HFFc6 (cell line): ENCODE measurements around the gene WDR93. TPM values are rescaled to one million over a fixed set of nuclear protein-coding genes. Genes with fewer than 3 reads are reported as not detected.
"Not testable (repeated sequence)": the region's sequence is repeated elsewhere in the genome, so short reads cannot be mapped to it uniquely, and the experiment has no call there.

Source experiments
- DNase-seq: peaks from one replicate; pipeline ENCODE4 v3.0.0-alpha.2; 2018
- H3K27ac Mint-ChIP-seq: 2 replicates; pipeline ENCODE4 v1.8.0; 2020; ENCODE audit warnings: mild to moderate bottlenecking, mixed read lengths
- H3K27me3 Mint-ChIP-seq: 2 replicates; pipeline ENCODE4 v1.8.0; 2021; ENCODE audit warnings: mild to moderate bottlenecking, moderate library complexity, mixed read lengths; ENCODE audit not compliant: insufficient read depth
- H3K36me3 Mint-ChIP-seq: 2 replicates; pipeline ENCODE4 v1.8.0; 2021; ENCODE audit warnings: low read depth, mixed read lengths
- H3K4me1 Mint-ChIP-seq: 2 replicates; pipeline ENCODE4 v1.8.0; 2020; ENCODE audit warnings: low read depth, mixed read lengths
- H3K4me3 Mint-ChIP-seq: 2 replicates; pipeline ENCODE4 v1.8.0; 2020; ENCODE audit warnings: mild to moderate bottlenecking, moderate library complexity, mixed read lengths
- H3K9me3 Mint-ChIP-seq: 2 replicates; pipeline ENCODE4 v1.8.0; 2020; ENCODE audit warnings: mild to moderate bottlenecking, mixed read lengths
- total RNA-seq, 6 experiments: library from RNA; stranded (reverse); fragmentation: NEBNext Ultra II Directional; extraction: Animal tissue kit (Norgen Biotek cat#: 25700); gene quantifications; 2 replicates in 1 of 6; 3 replicates in 5 of 6; pipeline ENCODE4 v1.2.3, GENCODE V29; 2021
- TF ChIP-seq, protein P1 (sequence below): fragments of 200-600 bp; sonication (generic); IDR thresholded peaks from 2 replicates; pipeline ENCODE4 v1.5.0; 2021; ENCODE audit warnings: antibody characterized with exemption, mild to moderate bottlenecking

Gene WDR93
- total RNA-seq, 6 experiments from 2014 or later, result 0.21 TPM; not detected in 5

DNA sequence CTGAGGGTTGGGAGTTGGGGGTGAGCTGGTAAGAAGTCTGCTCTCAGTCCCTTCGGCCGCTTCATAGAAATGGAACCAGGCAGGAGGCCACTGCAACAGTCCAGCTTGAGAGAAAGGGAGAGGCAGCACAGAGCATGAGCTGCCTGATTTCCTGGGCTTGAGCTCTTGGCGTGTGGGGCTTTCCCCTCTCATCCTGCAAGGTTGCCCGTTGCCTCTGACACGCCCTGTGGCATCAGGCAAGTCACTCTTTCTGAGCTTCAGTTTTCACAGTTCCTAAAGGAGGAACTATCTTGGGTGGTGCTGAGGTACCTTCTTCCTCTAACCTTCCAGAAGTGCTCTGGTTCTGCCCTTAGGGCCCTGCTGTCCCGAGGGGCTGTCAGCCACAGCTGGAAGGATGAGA, 90.4 kb downstream of the WDR93 start:
- H3K27me3 Mint-ChIP-seq, result peaks cover 5% of the 10 kb centered on the region; the same call in 1 of the 2 replicates
- no peak overlapping the region for H3K4me3 Mint-ChIP-seq
- TF ChIP-seq, protein P1, sequence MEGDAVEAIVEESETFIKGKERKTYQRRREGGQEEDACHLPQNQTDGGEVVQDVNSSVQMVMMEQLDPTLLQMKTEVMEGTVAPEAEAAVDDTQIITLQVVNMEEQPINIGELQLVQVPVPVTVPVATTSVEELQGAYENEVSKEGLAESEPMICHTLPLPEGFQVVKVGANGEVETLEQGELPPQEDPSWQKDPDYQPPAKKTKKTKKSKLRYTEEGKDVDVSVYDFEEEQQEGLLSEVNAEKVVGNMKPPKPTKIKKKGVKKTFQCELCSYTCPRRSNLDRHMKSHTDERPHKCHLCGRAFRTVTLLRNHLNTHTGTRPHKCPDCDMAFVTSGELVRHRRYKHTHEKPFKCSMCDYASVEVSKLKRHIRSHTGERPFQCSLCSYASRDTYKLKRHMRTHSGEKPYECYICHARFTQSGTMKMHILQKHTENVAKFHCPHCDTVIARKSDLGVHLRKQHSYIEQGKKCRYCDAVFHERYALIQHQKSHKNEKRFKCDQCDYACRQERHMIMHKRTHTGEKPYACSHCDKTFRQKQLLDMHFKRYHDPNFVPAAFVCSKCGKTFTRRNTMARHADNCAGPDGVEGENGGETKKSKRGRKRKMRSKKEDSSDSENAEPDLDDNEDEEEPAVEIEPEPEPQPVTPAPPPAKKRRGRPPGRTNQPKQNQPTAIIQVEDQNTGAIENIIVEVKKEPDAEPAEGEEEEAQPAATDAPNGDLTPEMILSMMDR, result no peak
- no peaks in the 10 kb centered on the region for H3K9me3 Mint-ChIP-seq
- no peak for DNase-seq
- peak overlapping the region; percentile 92 for H3K27ac Mint-ChIP-seq
- peaks cover 58% of the 10 kb centered on the region for H3K4me1 Mint-ChIP-seq
- 0 out of 2 replicates have a peak, but pooled peaks cover 8% of the 10 kb centered on the region for H3K36me3 Mint-ChIP-seq

DNA sequence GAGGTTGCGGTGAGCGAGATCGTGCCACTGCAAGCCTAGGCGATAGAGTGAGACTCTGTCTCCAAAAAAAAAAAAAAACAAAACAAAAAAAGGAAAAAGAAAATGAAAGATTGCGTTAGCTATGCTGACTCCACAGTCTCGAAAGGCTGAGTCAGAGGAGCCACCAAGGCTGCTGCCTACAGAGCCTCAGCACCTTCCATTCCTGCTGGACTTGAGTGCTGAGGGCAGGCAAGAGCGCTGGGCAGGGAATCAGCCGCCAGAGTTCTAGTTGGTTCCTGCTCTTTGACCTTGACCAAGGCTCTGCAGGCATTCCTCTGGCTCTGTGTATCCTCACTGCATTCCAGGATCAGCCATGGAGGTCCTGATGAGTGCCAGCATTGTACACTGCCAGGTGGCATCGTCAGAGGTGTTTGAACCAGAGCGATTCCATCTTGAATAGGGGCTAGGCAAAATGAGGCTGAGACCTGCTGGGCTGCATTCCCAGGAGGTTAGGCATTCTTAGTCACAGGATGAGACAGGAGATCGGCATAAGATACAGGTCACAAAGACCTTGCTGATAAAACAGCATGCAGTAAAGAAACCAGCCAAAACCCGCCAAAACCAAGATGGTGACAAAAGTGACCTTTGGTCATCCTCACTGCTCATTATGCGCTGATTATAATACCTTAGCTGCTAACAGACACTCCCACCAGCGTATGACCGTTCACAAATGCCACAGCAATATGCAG, 91.4 kb downstream of the WDR93 start:
- H3K4me3 Mint-ChIP-seq, result peak overlapping the region; percentile 57
- peaks cover 65% of the 10 kb centered on the region for H3K4me1 Mint-ChIP-seq
- H3K9me3 Mint-ChIP-seq, result no peaks in the 10 kb centered on the region
- DNase-seq, result peak; percentile 76
- peak overlapping the region; percentile 92 for H3K27ac Mint-ChIP-seq
- peaks cover 5% of the 10 kb centered on the region; the same call in 1 of the 2 replicates for H3K27me3 Mint-ChIP-seq
- TF ChIP-seq, protein P1, result no peak
- H3K36me3 Mint-ChIP-seq, result 0 out of 2 replicates have a peak, but pooled peaks cover 14% of the 10 kb centered on the region

DNA sequence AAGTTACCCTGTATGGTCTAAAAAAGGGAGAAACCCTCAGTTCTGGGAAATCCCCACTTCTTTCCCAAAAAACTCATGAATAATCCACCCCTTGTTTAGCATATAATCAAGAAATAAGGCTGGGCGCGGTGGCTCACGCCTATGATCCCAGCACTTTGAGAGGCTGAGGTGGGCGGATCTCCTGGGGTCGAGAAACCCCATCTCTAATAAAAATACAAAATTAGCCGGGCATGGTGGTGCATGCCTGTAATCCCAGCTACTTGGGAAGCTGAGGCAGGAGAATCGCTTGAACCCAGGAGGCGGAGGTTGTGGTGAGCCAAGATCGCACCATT, 92.0 kb downstream of the WDR93 start:
- peaks cover 65% of the 10 kb centered on the region for H3K4me1 Mint-ChIP-seq
- not testable (repeated sequence) for DNase-seq, H3K27me3 Mint-ChIP-seq, H3K9me3 Mint-ChIP-seq
- peaks cover 17% of the 10 kb centered on the region for H3K36me3 Mint-ChIP-seq
- peak overlapping the region; percentile 57 for H3K4me3 Mint-ChIP-seq
- H3K27ac Mint-ChIP-seq, result peak overlapping the region; percentile 92

DNA sequence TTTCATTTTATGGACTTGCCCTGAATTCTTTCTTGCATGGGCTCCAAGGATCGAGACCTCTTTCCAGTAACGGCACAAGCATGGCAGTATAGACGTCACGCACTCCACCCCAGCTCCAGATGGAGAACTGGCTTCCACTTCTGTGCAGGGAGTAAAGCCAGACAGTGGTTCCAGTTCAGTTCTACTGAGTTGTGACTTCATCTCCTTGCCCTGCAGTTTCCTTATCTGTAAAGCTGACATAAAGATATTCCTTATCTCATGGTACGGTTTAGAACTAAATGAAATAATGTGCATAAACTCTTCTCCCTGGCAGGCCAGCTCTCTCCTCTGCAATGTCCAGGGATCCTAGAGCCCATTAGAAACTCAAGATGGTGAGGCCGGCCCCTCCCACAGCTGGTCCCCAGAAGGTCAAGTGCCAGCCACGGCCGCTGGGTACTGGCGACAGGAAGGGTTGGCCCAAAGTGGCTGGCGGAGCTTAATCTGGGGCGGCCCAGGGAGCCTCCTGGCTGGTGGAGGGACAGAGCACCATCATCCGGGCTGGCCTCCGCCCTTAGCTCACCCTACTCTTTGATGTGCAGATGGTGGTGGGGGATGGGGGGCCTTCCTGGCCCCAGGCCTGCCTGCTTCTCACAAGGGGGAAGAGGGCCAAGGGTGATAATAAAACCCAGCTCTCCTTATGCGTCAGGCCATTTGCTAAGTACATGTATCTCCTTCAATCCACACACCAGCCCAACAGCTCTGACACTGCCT, 92.7 kb downstream of the WDR93 start:
- H3K27ac Mint-ChIP-seq, result peak overlapping the region; percentile 92
- peak overlapping the region; percentile 41 for H3K4me3 Mint-ChIP-seq
- TF ChIP-seq, protein P1, result no peak
- H3K4me1 Mint-ChIP-seq, result peaks cover 71% of the 10 kb centered on the region
- no peaks in the 10 kb centered on the region for H3K9me3 Mint-ChIP-seq
- H3K36me3 Mint-ChIP-seq, result peaks cover 24% of the 10 kb centered on the region
- peak; percentile 42 for DNase-seq
- peaks cover 5% of the 10 kb centered on the region; the same call in 1 of the 2 replicates for H3K27me3 Mint-ChIP-seq

DNA sequence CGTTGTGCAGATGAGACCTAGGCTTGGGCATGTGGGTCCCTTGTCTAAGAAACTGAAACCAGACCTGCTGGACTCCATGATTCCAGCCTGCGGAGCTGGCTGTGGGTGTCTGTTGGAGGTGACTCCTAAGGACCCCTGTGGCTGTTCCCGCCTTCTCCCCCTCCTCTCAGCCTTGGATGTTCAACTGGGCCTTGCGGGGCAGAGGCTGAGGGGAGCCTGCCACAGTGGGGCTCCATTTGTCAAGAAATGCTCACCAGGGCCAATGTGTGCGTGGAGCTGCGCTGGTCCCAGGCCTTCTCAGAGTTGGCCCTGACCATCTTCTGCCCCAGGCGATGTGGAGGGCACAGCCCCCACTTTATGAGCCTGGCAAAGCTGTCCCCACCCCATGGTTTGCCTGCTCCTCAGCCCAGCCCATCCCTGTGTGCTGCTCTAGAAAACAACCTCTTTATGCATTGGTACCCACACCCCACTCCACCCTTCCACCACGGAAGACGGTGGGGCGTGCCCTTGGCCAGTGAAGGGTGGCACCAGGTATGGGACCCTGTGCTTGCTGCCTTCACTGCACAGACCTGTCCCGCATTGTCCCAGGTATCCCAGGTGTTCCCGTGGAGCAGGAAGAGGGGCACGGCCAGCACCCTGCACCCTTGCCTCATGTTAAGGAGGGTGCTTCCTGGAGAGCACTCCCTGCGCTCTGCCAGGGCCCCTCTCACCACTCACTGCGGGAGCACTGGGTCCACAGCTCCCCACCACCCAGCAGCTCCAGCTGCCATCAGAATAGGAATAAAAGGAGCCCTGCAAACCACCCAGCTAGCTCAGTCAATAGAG, 93.5 kb downstream of the WDR93 start:
- Mint-ChIP-seq H3K27ac (peak overlapping the region; percentile 92), H3K9me3 (no peaks in the 10 kb centered on the region), H3K4me3 (no peak overlapping the region), H3K4me1 (peaks cover 72% of the 10 kb centered on the region), H3K27me3 (peaks cover 5% of the 10 kb centered on the region; the same call in 1 of the 2 replicates), H3K36me3 (peaks cover 26% of the 10 kb centered on the region)
- TF ChIP-seq, protein P1, result no peak
- no peak for DNase-seq
